HG03457 (cell line): ENCODE data around the gene RCCD1.

Experiments
- ATAC-seq: cut with Tn5 transposase; IDR thresholded peaks from one replicate; pipeline ENCODE4 v1.9.1; 2021; ENCODE audit warnings: moderate number of reproducible peaks; ENCODE audit not compliant: unreplicated experiment

The RCCD1 gene

DNA sequence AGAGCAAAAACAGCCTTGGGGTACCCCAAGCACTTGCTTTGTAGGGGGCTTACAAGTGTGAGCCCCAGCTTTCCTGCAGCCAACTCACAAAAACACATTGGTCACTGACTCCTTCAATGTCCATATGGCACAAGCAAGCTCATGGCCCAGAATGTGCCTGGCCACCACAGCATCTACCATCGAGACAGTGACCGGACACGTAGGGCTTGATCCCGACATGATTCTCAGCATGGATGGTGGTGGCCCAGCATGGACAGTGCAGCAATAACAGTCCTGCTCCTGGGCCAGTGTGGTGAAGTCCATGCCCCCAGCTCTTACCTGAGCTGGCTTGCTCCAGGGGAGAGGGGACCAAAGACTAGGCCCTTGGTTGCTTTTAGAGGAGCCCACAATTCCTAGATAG is 13.6 kb upstream of the RCCD1 start:
- ATAC-seq, result no peak

DNA sequence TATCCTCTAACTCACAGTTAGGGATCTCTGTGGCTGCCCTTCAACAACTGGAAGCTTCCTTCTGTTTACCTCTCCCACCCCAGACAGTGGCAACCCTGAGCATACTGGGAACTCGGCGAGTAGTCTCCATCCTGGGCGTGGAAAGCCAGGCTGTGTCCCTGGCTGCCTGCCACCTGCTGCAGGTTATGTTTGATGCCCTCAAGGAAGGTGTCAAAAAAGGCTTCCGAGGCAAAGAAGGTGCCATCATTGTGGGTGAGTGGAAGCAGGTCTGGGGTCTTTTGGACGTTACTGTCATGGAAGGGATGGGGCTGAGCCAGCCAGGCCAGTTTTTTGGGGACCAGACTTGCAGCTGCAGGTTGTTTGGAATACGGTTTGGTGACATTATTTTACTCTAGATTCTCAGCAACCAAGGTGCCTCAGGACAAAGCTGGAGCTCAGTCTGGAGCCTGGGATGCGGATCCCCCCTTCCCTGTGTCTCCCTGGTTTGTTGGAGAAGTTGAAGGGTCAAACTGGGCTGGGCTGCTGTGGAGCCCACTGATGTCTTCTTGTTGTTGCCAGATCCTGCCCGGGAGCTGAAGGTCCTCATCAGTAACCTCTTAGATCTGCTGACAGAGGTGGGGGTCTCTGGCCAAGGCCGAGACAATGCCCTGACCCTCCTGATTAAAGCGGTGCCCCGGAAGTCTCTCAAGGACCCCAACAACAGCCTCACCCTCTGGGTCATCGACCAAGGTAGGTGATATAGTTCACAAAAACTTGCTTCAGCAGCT is 12.1 kb upstream of the RCCD1 start:
- no peak for ATAC-seq

DNA sequence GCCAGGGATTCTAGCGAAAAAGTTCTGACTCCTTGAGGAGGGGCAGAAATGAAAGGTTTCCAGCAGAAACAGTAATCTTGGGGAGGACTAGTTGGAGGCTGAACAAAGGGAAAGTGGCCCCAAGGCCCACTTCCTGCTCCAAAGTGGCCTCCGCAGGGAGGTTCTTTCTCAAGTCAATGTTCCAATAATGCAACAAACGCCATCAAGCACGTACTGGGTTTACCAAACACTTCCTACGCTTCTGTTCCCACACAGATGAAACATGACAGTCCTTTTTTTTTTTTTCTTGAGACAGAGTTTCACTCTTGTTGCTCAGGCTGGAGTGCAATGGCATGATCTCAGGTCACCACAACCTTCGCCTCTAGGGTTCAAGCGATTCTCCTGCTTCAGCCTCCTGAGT is 9.6 kb upstream of the RCCD1 start:
- no peak for ATAC-seq

DNA sequence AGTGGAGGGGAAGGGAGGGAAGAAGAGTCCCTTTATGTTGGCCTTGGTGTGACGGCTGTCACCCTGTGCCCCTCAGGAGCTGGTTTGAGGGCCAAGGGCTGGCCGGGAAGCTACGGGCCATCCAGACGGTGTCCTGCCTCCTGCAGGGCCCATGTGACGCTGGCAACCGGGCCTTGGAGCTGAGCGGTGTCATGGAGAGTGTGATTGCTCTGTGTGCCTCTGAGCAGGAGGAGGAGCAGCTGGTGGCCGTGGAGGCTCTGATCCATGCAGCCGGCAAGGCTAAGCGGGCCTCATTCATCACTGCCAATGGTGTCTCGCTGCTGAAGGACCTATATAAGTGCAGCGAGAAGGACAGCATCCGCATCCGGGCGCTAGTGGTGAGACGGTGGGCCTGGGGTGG is 8.1 kb upstream of the RCCD1 start:
- no peak for ATAC-seq

DNA sequence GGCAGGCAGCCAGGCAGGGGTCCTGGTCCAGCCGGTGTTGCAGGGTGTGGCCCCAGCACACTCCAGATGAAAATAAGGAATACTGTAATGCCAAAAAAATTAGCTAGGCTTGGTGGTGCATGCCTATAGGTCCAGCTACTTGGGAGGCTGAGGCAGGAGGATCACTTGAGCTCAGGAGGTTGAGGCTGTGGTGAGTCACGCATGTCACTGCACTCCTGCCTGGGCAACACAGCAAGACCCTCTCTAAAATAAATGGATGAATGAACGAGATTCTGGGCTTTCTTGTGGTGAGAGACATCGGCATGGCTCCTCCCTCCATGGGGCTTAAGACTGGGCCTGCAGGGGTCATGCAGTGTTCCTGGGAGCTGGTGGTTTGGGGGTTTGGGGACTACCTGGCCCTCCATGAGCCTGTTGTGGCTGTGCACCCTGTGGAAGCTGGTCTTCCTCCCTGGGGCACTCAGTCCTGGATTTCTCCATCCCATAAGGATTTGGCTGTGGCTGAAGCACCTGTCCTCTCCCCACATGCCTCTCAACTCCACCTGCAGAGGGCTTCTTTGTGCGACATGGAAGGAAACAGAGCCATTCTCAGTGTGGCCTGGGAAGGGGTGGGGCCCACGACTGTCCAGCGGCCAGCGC is 7.6 kb upstream of the RCCD1 start:
- ATAC-seq, result no peak

DNA sequence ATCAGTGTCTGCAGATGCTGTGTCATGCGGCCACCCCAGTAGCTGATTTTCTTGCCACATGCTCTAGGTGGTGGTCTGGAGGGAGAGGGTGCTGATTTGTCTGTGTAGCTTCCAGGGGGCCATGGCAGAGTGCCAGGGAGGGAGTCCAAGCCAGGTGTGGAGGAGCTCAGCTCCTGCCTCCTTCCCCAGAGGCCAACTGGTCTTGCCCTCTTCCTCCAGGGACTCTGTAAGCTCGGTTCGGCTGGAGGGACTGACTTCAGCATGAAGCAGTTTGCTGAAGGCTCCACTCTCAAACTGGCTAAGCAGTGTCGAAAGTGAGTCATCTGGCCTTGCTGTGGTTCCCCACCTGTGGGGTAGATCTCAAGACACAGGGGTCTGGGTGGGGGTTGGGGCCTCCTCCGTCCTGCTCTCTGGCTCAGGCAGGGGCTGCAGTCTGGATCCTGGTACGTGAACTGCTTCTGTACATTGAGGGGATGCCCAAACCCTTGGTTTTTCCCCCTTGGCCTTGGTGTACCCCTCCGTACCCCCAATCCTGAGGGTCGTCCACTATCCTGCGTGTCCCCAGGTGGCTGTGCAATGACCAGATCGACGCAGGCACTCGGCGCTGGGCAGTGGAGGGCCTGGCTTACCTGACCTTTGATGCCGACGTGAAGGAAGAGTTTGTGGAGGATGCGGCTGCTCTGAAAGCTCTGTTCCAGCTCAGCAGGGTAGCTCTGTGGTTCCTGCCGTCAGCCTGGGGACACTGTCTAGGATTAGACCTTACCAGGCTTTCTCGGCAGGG is 6.9 kb upstream of the RCCD1 start:
- no peak for ATAC-seq

DNA sequence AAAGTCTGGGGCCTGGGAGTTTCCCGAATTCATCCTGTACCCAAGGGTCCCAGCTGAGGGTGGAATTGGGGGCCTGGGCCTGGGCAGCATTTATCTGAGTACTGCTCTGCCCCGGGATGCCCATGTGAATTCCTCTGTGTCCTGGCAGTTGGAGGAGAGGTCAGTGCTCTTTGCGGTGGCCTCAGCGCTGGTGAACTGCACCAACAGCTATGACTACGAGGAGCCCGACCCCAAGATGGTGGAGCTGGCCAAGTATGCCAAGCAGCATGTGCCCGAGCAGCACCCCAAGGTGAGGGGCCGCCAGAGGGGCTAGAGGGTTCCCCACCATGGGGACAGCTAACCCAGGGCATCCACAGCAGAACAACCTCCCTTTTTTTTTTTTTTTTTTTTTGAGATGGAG is 6.2 kb upstream of the RCCD1 start:
- ATAC-seq, result no peak

DNA sequence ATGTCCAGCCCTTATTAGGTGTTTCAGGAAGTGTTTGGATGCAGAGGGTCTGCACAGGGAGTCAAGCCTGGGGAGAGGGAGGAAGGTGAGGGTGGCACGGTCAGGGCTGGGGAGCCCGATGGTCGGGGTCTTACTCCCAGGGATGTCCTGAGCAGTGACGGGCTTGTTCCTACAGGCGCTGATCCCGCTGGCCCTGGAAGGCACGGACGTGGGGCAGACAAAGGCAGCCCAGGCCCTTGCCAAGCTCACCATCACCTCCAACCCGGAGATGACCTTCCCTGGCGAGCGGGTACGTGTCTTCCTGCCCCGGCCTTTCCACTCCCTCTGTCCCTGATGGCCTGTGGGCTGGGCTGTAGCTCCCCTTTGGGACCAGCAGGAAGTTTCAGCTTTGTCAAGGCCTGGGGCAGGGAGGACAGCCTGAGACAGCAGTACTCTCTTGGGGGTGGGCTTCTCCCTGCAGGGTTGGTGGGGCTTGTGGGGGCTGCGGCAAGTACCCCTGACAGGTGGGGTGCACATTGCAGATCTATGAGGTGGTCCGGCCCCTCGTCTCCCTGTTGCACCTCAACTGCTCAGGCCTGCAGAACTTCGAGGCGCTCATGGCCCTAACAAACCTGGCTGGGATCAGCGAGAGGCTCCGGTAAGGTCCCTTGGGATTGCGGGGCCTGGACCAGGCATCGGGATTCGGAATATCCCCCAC is 4.6 kb upstream of the RCCD1 start:
- no peak for ATAC-seq

DNA sequence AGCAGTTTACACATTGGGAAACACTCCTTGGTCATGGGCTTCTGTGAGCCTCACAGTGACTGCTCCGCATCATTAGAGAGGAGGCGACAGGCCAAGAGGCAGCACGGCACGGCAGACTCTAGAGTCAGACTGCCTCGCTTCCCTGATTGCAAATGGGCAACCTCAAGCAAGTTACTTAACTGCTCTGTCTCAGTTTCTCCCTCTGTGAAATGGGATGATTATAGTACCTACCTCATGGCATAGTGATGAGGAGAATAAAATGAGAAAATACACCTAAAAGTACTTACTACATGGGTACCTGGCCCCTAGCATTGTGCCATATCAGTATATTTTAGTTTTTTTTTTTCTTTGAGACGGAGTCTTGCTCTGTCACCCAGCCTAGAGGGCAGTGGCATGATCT is 4.0 kb upstream of the RCCD1 start:
- ATAC-seq, result no peak

DNA sequence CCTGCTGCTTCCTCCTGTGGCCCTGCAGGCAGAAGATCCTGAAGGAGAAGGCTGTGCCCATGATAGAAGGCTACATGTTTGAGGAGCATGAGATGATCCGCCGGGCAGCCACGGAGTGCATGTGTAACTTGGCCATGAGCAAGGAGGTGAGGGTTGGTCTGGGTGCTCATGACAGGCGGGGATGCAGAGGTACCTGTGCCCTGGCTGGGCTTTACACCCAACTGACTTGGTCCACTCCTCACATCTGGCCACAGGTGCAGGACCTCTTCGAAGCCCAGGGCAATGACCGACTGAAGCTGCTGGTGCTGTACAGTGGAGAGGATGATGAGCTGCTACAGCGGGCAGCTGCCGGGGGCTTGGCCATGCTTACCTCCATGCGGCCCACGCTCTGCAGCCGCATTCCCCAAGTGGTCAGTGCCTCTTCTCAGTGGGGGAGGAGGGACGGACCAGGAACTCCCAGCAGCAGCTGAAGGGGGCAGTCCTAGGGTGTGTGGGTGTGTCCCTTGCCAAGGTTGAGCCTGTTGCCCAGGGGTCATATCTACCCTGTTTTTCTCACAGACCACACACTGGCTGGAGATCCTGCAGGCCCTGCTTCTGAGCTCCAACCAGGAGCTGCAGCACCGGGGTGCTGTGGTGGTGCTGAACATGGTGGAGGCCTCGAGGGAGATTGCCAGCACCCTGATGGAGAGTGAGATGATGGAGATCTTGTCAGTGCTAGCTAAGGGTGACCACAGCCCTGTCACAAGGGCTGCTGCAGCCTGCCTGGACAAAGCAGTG is 1.6 kb upstream of the RCCD1 start:
- no peak for ATAC-seq

DNA sequence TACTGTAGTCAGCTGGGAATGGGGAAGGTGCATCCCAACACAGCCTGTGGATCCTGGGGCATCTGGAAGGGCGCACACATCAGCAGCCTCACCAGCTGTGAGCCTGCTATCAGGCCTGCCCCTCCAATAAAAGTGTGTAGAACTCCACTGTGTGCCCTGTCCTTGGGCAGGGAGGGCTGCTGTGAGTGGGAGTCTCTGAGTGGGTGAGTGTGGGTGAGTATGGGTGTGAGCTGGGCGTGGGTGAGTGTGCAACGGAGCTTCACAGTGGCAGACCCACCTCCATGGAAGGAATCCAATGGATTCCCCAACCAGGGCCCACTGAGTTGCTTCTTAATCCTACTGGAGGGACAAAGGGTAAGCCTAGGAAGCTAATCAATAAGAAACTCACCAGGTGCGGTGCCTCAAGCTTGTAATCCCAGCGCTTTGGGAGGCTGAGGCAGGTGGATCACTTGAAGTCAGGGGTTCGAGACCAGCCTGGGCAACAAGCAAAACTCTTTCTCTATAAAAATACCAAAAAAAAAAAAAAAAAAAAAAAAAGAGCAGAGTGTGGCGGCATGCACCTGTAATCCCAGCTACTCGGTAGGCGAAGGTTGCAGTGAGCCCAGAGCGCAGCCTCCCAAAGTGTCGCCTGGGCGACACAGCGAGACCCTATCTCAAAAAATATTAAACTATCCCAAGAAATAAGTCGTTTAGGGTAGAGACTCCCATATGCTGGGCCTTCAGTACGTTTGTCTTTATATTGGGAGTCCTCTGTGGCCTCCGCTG is 555 bp upstream of the RCCD1 start:
- ATAC-seq, result no peak

DNA sequence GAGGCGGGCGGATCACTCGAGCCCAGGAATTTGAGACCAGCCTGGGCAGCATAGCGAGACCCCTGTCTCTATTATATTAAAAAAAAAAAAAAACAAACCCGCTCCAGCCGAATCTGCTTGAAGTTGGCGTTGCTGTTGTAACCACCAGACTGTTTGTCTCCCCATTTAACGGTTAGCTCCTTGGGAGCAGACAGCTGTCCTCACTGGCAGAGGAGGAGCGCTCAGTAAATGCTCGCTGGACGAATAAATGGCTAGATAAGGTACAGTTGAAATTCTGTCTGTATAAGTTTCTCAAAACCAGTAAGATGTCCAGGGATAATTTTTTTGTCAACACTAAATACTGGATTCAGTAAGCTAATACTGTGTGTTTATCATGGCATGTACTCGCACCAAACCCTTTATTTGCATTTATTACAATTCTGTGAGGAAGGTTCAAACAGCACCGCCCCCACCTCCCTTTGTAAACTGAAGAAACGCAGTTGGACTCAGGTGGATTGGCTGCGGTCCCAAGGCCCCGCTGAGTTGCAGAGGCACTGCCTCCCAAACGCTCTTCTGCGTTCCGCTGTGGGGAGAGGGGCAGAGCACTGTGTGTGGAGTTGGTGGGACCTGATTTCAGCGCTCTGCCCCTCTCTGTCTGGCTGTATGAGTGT is 1.1 kb downstream of the RCCD1 start:
- ATAC-seq, result no peak

DNA sequence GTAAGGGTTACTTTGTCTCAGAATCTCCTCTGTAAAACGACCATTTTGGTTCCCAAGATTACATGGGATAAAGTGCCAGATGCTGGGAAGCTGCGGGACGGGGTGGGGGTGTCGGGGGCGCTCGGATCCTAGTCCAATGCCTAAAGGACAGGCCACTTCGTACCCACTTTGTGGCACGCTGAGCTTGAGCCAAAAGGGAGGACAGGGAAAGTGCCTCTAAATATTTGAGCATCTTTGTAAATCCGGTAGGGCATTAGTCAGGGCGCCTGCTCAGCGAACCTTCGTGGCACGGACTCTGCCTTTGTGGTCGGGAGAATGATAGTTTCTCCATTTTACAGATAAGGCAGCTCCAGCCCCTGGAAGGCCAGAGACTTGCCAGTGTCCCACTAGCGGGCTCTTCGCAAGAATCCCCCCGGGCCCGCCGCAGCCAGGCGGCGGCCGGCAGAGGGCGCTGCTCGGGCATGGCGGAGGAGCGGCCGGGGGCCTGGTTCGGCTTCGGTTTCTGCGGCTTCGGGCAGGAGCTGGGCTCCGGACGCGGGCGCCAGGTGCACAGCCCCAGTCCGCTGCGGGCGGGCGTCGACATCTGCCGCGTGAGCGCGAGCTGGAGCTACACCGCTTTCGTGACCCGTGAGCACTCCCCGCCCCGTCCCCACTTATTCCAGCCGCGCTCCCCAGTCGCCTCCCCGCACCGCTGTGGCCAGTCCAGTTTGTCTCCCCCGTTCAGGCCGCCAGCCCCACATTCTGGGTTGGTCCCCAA is 1.8 kb downstream of the RCCD1 start:
- no peak for ATAC-seq

DNA sequence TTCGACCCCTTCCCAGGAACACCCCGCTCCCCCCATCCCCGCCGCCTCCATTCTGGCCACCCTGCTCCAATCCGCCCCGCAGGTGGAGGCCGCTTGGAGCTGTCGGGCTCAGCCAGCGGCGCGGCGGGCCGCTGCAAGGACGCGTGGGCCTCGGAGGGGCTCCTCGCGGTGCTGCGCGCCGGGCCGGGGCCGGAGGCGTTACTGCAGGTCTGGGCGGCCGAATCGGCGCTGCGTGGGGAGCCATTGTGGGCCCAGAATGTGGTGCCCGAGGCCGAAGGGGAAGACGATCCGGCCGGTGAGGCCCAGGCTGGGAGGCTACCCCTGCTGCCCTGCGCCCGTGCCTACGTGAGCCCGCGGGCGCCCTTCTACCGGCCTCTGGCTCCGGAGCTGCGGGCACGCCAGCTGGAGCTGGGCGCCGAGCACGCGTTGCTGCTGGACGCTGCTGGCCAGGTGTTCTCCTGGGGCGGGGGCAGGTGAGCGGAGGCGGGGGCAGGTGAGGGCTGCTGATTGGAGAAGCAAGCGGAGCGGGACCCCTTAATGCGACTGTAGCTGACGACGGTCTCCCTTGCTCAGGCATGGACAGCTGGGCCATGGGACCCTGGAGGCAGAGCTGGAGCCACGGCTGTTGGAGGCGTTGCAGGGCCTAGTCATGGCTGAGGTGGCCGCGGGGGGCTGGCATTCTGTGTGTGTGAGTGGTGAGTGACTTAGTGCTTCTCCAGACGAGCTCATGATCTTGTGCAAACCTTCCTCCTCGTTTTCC is 2.5 kb downstream of the RCCD1 start:
- ATAC-seq, result no peak

DNA sequence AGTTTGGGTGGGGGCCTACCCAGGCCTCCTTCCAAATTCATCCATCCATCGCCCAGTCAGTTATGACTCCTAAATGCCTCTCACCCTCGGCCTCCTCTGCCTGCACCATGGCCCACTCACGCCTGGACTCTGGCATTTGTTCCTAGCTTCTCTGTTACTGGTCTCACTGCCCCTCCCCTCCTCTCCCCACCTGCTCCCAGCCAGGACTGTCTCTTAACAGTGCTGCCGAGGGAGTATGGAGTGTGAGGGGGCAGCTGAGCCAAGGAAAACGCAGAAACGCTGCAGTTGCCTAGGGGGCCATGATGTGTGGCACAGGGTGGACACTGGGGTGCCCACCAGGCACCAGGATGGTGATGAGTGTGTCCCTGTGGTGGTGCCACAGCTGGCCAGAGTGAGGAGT is 3.1 kb downstream of the RCCD1 start:
- no peak for ATAC-seq

DNA sequence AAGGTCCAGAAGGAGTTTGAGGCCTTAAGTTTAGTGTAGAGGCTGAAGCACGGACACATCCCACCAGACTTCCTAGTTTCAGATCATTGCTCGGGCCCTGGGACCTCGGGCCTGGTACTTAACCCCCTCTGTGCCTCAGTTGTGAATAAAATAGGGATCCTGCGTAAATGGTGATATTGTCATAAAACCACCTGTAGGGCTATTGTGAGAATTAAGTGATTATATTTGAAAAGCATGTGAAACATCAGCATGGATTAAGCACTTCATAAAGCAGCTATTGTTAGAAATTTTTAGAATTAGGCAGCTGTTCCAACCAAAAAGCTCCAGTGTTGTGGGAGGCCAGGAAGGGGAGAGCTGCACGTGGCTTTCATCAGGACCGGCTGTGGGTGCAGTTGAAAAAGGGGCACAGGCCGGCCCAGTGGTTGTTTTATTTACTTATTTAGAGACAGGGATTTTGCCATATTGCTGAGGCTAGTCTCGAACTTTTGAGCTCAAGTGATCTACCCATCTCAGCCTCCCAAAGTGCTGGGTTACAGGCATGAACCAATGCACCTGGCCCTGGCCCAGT is 4.4 kb downstream of the RCCD1 start:
- no peak for ATAC-seq

DNA sequence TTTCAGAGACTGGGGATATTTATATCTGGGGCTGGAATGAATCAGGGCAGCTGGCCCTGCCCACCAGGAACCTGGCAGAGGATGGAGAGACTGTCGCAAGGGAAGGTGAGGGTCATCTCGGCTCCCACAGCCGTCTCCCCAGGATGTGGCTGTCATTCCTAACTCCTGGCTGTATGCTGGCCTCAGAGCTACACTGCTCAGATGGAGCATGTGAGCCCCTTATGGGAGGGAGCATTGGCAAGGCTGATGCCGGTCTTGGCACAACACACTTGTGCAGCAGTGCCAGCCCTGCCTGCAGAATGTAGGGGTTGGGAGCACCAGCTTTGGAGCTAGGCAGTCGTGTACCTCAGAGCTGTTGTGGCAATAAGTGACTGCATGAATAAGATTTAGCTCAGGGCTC is 5.2 kb downstream of the RCCD1 start:
- no peak for ATAC-seq
